ENCODE measurements around the gene ERC1.
"Not testable (repeated sequence)": the region's sequence is repeated elsewhere in the genome, so short reads cannot be mapped to it uniquely, and the experiment has no call there.

Gene ERC1

GRCh38 chr12:1329784-1330476, 338.9 kb downstream of the ERC1 start:
- DNase-seq, result no peak

GRCh38 chr12:1330477-1330827, 339.4 kb downstream of the ERC1 start:
- peak; percentile 52 for DNase-seq

GRCh38 chr12:1332327-1332726, 341.3 kb downstream of the ERC1 start:
- no peak for DNase-seq

GRCh38 chr12:1338483-1339177, 347.6 kb downstream of the ERC1 start:
- DNase-seq, result no peak

DNA sequence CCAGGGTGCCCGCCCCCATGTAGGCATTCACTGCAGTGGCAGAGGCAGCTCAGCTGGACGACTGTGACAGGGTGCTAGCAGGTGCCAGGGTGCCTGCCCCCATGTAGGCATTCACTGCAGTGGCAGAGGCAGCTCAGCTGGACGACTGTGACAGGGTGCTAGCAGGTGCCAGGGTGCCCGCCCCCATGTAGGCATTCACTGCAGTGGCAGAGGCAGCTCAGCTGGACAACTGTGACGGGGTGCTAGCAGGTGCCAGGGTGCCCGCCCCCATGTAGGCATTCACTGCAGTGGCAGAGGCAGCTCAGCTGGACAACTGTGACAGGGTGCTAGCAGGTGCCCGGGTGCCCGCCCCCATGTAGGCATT, 348.1 kb downstream of the ERC1 start:
- DNase-seq, result not testable (repeated sequence)

GRCh38 chr12:1339618-1340319, 348.7 kb downstream of the ERC1 start:
- DNase-seq, result no peak

- DNase-seq, result not testable (repeated sequence)
These were observed 350.2 kb downstream of the ERC1 start for GRCh38 chr12:1341270-1341669.

- peak; percentile 52 for DNase-seq
These were observed 352.4 kb downstream of the ERC1 start for GRCh38 chr12:1343422-1343821.

DNA sequence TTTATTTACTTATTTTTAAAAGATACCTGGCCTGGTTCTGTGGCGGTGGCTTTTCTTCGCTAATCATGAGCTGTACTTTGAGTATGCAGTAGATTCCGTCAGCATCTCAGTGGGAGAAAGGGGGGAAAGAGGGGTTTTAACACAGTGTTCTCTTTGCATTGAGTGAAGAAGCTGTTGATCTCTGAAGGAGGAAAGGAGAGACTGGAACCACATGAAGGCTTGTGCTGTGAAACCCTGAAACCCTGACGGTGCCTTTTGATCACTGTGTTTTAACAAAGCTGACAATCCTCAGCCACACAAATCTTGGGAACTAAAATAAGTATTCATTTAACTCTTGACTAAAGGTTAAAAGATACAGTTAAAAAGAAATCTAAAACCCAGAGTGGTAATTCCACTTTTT, 353.2 kb downstream of the ERC1 start:
- DNase-seq, result no peak

GRCh38 chr12:1346126-1346525, 355.1 kb downstream of the ERC1 start:
- DNase-seq, result no peak

GRCh38 chr12:1347294-1347693, 356.3 kb downstream of the ERC1 start:
- DNase-seq, result no peak

- DNase-seq, result no peak
These were observed 357.6 kb downstream of the ERC1 start for GRCh38 chr12:1348606-1349005.

DNA sequence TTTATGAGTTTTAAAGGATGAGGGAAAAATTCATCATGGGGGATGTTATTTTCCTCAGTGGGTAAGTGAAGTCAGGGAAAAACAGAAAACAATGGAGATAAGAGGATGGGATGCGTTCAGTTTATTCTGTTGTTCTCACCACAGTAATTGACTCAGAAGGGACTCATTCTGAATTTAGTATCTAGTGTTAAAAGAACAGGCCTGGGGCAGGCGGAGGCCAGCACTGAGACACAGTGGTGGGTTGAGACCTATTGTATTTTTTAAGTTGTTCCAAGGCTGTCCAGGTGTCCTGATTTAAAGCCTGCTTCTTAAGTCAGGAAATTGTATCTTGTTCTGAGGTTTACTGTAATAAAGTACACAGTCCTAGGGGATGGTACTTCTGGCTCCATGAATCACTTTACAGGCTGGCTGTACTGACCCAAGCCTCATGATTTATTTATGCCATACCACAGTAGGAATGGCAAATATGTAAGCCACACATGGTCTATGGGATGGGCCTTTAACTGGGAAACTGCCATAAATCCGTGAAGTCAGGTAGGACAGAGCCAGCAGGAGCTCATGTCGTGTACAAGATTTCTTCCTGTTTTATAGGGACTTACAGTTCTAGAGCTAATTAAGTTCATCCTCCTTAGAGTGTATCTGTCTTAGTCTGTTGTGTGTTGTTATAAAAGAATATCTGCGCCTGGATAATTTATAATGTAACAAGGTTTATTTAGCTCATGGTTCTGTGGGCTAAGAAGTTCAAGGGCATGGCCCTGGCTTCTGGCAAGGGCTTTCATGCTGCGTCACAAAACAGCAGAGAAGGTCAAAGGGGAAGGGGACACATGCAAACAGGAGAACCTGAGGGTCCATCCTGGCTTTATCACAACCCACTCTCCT, 359.3 kb downstream of the ERC1 start:
- no peak for DNase-seq

GRCh38 chr12:1350934-1351240, 359.9 kb downstream of the ERC1 start:
- no peak for DNase-seq

- no peak for DNase-seq
These were observed 360.9 kb downstream of the ERC1 start for GRCh38 chr12:1351926-1352325.

DNA sequence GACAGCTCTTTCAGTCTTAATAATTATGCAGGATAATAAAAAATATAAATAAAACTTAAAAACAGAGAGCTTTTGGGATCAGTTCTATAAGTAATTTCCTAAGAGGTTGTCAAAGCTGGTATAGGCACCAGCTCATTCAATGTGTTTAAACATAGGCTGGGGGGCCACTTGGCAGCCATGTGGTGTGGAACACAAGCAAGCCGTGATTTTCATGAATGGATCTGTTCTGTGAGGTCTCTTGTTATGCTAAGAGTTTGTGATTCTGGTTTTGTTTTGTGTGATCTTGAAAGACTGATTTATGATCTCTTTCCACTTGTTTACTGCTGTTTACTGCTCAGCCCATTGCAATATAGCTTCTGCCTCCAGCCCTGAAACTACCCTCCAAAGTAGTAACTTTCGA, 362.4 kb downstream of the ERC1 start:
- no peak for DNase-seq

DNA sequence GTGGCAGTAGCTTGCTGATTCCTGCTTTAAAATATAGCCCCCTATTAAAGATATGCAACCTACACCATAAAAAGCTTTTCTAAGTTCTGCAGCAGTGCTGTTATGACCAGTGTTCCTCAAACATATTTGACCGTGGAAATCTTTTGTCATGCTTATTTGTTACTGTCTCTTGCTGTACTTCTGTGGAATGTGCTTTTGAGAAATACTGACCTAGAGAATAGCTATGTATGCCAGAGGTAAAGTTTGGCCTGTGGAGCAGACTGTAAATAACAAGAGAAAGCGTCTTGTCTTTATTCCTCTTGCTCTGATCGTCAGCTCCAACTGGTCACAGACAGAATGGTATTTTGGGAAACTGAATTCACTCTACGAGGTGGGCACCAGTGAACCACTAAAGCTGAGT, 364.4 kb downstream of the ERC1 start:
- DNase-seq, result no peak

GRCh38 chr12:1355871-1356270, 364.8 kb downstream of the ERC1 start:
- DNase-seq, result not testable (repeated sequence)

DNA sequence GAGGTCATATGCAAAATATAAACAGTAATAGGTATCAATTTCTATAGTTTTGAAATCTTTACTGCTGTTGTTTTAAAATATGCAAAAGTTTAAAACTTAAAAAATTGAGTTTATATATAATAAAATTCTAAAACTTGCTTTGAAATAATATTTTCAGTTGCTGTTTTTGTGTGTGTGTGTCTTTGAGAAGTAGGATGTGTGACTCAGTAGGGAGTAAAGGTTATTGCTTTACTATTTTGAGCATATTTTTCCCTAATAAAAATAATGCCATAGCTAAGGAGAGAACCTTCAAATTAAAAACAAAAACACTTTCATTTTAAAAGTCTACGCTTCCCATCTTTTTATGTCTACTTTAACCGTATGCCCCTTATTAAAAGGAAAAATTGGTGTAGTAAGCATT, 365.3 kb downstream of the ERC1 start:
- no peak for DNase-seq

- DNase-seq, result no peak
These were observed 366.1 kb downstream of the ERC1 start for GRCh38 chr12:1357171-1357570.

DNA sequence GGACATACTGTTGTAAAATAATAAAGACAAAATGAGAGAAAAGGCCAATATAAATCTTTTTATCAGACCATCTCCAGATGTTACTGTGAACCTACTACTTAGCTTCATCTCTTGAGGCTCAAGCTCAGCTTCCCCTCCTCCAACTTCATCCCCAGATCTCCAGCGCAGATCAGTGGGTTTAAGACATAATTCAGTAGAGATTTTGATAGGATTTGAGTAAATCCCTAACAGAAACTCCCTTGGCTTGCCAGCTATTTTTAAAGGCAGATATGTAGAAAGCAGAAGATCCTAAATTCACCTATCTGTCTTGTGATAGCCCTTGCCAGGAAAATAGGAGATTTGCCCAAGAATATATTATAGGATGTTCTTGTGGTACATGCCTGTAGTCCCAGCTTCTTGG, 366.7 kb downstream of the ERC1 start:
- no peak for DNase-seq

- DNase-seq, result no peak
These were observed 369.6 kb downstream of the ERC1 start for GRCh38 chr12:1360441-1361210.
